Kasumi-1 (cell line): ENCODE results near the gene PHF11.
A peak's percentile ranks its signal among the peaks of the same experiment; 100 is the strongest.
"Not testable (repeated sequence)": the region's sequence is repeated elsewhere in the genome, so short reads cannot be mapped to it uniquely, and the experiment has no call there.

ENCODE experiments used
- DNase-seq, 2 experiments: peaks; one replicate each; lab custom pipeline; 2025; lab: John Stamatoyannopoulos, UW

The PHF11 gene

GRCh38 chr13:49549289-49549688 is 53.5 kb downstream of the PHF11 start:
- DNase-seq: peak; percentile 15 to 19

- DNase-seq: peak; percentile 72 to 75
These were observed 55.3 kb downstream of the PHF11 start for GRCh38 chr13:49550942-49551644.

- no peak for DNase-seq
These were observed 58.1 kb downstream of the PHF11 start for GRCh38 chr13:49553888-49554287.

GRCh38 chr13:49554387-49554786 is 58.6 kb downstream of the PHF11 start:
- DNase-seq: no peak

- DNase-seq: no peak
These were observed 63.3 kb downstream of the PHF11 start for GRCh38 chr13:49559006-49559405.

- no peak for DNase-seq
These were observed 64.7 kb downstream of the PHF11 start for GRCh38 chr13:49560270-49561061.

- no peak for DNase-seq
These were observed 65.3 kb downstream of the PHF11 start for GRCh38 chr13:49561062-49561410.

GRCh38 chr13:49563516-49563915 is 67.8 kb downstream of the PHF11 start:
- no peak for DNase-seq

- DNase-seq: not testable (repeated sequence)
These were observed 69.7 kb downstream of the PHF11 start for GRCh38 chr13:49565461-49565860.

GRCh38 chr13:49566461-49566860 is 70.7 kb downstream of the PHF11 start:
- no peak for DNase-seq

GRCh38 chr13:49567491-49567890 is 71.7 kb downstream of the PHF11 start:
- no peak for DNase-seq

- DNase-seq: no peak
These were observed 74.4 kb downstream of the PHF11 start for GRCh38 chr13:49569993-49570689.

GRCh38 chr13:49571299-49572240 is 75.8 kb downstream of the PHF11 start:
- DNase-seq: no peak
